Activated gamma-delta T cell (primary cell): ENCODE measurements around the gene CD82.
"Not testable (repeated sequence)": the region's sequence is repeated elsewhere in the genome, so short reads cannot be mapped to it uniquely, and the experiment has no call there.

Experiments used
- DNase-seq: peaks from one replicate; lab custom pipeline; 2025; lab: John Stamatoyannopoulos, UW

CD82 gene

GRCh38 chr11:44559940-44560300 lies 5.5 kb upstream of the CD82 start:
- DNase-seq = not testable (repeated sequence)

- DNase-seq = no peak
Measured at GRCh38 chr11:44561275-44561805, 4.1 kb upstream of the CD82 start.

- no peak for DNase-seq
Measured at GRCh38 chr11:44561964-44562734, 3.3 kb upstream of the CD82 start.

GRCh38 chr11:44562845-44563460 lies 2.5 kb upstream of the CD82 start:
- no peak for DNase-seq

- DNase-seq = no peak
Measured at GRCh38 chr11:44563711-44564110, 1.8 kb upstream of the CD82 start.

GRCh38 chr11:44564166-44564565 lies 1.3 kb upstream of the CD82 start:
- DNase-seq = no peak

- DNase-seq = no peak
Measured at GRCh38 chr11:44564670-44565210, 723 bp upstream of the CD82 start.

- no peak for DNase-seq
Measured at GRCh38 chr11:44565953-44566949, 788 bp downstream of the CD82 start.

GRCh38 chr11:44566952-44567875 lies 1.8 kb downstream of the CD82 start:
- no peak for DNase-seq

GRCh38 chr11:44567876-44568256 lies 2.4 kb downstream of the CD82 start:
- DNase-seq = no peak

- DNase-seq = no peak
Measured at GRCh38 chr11:44568331-44568657, 2.8 kb downstream of the CD82 start.

GRCh38 chr11:44568658-44569473 lies 3.4 kb downstream of the CD82 start:
- DNase-seq = peak; percentile 37

- no peak for DNase-seq
Measured at GRCh38 chr11:44570411-44571155, 5.1 kb downstream of the CD82 start.

- no peak for DNase-seq
Measured at GRCh38 chr11:44571871-44572270, 6.4 kb downstream of the CD82 start.

GRCh38 chr11:44572436-44572835 lies 7.0 kb downstream of the CD82 start:
- DNase-seq = no peak

GRCh38 chr11:44572884-44573283 lies 7.4 kb downstream of the CD82 start:
- no peak for DNase-seq

- no peak for DNase-seq
Measured at GRCh38 chr11:44573333-44573732, 7.9 kb downstream of the CD82 start.

- DNase-seq = no peak
Measured at GRCh38 chr11:44574610-44575287, 9.3 kb downstream of the CD82 start.

- DNase-seq = no peak
Measured at GRCh38 chr11:44575288-44575672, 9.8 kb downstream of the CD82 start.
